Stimulated activated CD8-positive, alpha-beta memory T cell treated with anti-CD3 and anti-CD28 coated beads, Interleukin-7, amount 100 ng/mL, for 4 hours (primary cell): Measurements from ENCODE around the gene MPHOSPH9.
"Not testable (repeated sequence)": the region's sequence is repeated elsewhere in the genome, so short reads cannot be mapped to it uniquely, and the experiment has no call there.

ENCODE experiments used
- DNase-seq, 2 donors: peaks; one replicate each; pipeline ENCODE4 v3.0.0-alpha.2; 2020; ENCODE audit warnings: low read depth in 2 of 2

The MPHOSPH9 gene

GRCh38 chr12:123227581-123228258 is 5.2 kb downstream of the MPHOSPH9 start:
- no peak for DNase-seq

GRCh38 chr12:123225443-123225842 is 7.5 kb downstream of the MPHOSPH9 start:
- DNase-seq, result no peak

GRCh38 chr12:123223241-123223668 is 9.7 kb downstream of the MPHOSPH9 start:
- peak; percentile 26 to 42 for DNase-seq

- DNase-seq, result not testable (repeated sequence)
Observed at GRCh38 chr12:123207815-123208214, 25.1 kb downstream of the MPHOSPH9 start.

GRCh38 chr12:123206794-123207193 is 26.1 kb downstream of the MPHOSPH9 start:
- not testable (repeated sequence) for DNase-seq

GRCh38 chr12:123200414-123200813 is 32.5 kb downstream of the MPHOSPH9 start:
- no peak for DNase-seq

GRCh38 chr12:123199936-123200335 is 33.0 kb downstream of the MPHOSPH9 start:
- no peak for DNase-seq

GRCh38 chr12:123187637-123188036 is 45.3 kb downstream of the MPHOSPH9 start:
- DNase-seq, result no peak

- DNase-seq, result no peak
Observed at GRCh38 chr12:123180171-123180570, 52.8 kb downstream of the MPHOSPH9 start.

GRCh38 chr12:123171967-123172366 is 61.0 kb downstream of the MPHOSPH9 start:
- no peak for DNase-seq

- no peak for DNase-seq
Observed at GRCh38 chr12:123167329-123167728, 65.6 kb downstream of the MPHOSPH9 start.

- DNase-seq, result no peak
Observed at GRCh38 chr12:123165537-123165936, 67.4 kb downstream of the MPHOSPH9 start.

- DNase-seq, result no peak
Observed at GRCh38 chr12:123164710-123165261, 68.2 kb downstream of the MPHOSPH9 start.

GRCh38 chr12:123164222-123164621 is 68.7 kb downstream of the MPHOSPH9 start:
- DNase-seq, result no peak

GRCh38 chr12:123163227-123163626 is 69.7 kb downstream of the MPHOSPH9 start:
- no peak for DNase-seq

GRCh38 chr12:123160801-123161487 is 72.0 kb downstream of the MPHOSPH9 start:
- DNase-seq, result no peak

GRCh38 chr12:123153906-123154305 is 79.0 kb downstream of the MPHOSPH9 start:
- DNase-seq, result no peak

GRCh38 chr12:123152833-123153232 is 80.1 kb downstream of the MPHOSPH9 start:
- no peak for DNase-seq

- no peak for DNase-seq
Observed at GRCh38 chr12:123151457-123152454, 81.2 kb downstream of the MPHOSPH9 start.

- DNase-seq, result peak in 1 of 2 donors; percentile 61
Observed at GRCh38 chr12:123150744-123151456, 82.0 kb downstream of the MPHOSPH9 start, which contains the start of gene PITPNM2. PITPNM2 (minus strand) TSS chr12:123151090; CDS start chr12:123034590, 116,500 bp downstream.

- peak in 1 of 2 donors; percentile 15 for DNase-seq
Observed at GRCh38 chr12:123150275-123150743, 82.6 kb downstream of the MPHOSPH9 start.
